ENCODE measurements around the gene FLAD1.

FLAD1 gene

GRCh38 chr1:155003766-155004351, 20.7 kb downstream of the FLAD1 start:
- H3K4me3 ChIP-seq, result peak overlapping the region; percentile 94
- peak; percentile 88 for DNase-seq (ENCODE audit: low spot score)
- H3K27ac ChIP-seq, result peak overlapping the region; percentile 93 to 98
- no peak for TF ChIP-seq CTCF (IDR thresholded peaks at IDR 0.05)

GRCh38 chr1:155004352-155005075, 21.4 kb downstream of the FLAD1 start:
- no peak for TF ChIP-seq CTCF (IDR thresholded peaks at IDR 0.05)
- Histone ChIP-seq H3K4me3 (peak overlapping the region; percentile 94), H3K27ac (peak overlapping the region; percentile 93 to 98)
- DNase-seq (ENCODE audit: low spot score), result no peak

- DNase-seq (ENCODE audit: low spot score), result peak; percentile 82
- no peak for TF ChIP-seq CTCF (IDR thresholded peaks at IDR 0.05)
- Histone ChIP-seq H3K27ac (peak overlapping the region; percentile 93 to 98), H3K4me3 (peak overlapping the region; percentile 94)
Observed at GRCh38 chr1:155005076-155006011, 22.2 kb downstream of the FLAD1 start.

GRCh38 chr1:155006601-155007101, 23.5 kb downstream of the FLAD1 start:
- Histone ChIP-seq H3K4me3 (no peak overlapping the region), H3K27ac (peak overlapping the region; percentile 93 to 98)
- no peak for TF ChIP-seq CTCF (IDR thresholded peaks at IDR 0.05)
- no peak for DNase-seq (ENCODE audit: low spot score)

GRCh38 chr1:155007251-155007828, 24.2 kb downstream of the FLAD1 start:
- peak overlapping the region; percentile 93 to 98 for H3K27ac ChIP-seq
- no peak for DNase-seq (ENCODE audit: low spot score)

More at GRCh38 chr1:155007251-155007828, 24.2 kb downstream of the FLAD1 start:
- no peak for TF ChIP-seq CTCF (IDR thresholded peaks at IDR 0.05)
- H3K4me3 ChIP-seq, result peak overlapping the region; percentile 59
